HG03342 (cell line): ENCODE results near the gene ANKRD28.
"Not testable (repeated sequence)": the region's sequence is repeated elsewhere in the genome, so short reads cannot be mapped to it uniquely, and the experiment has no call there.

Source experiments
- ATAC-seq: cut with Tn5 transposase; IDR thresholded peaks from one replicate; pipeline ENCODE4 v1.9.1; 2021; ENCODE audit warnings: mild to moderate bottlenecking, moderate library complexity; ENCODE audit not compliant: unreplicated experiment

The ANKRD28 gene

GRCh38 chr3:15797642-15798303, at the start of gene ANKRD28:
TSS of gene ANKRD28 (minus strand) at chr3:15797979. CDS start at chr3:15796521, 1,458 bp downstream.
- ATAC-seq, result peak; percentile 34

GRCh38 chr3:15847239-15847638, 49.5 kb upstream of the ANKRD28 start:
- no peak for ATAC-seq

- no peak for ATAC-seq
These were observed 48.8 kb upstream of the ANKRD28 start for GRCh38 chr3:15846606-15847005.

- ATAC-seq, result peak; percentile 67
These were observed 47.7 kb upstream of the ANKRD28 start for GRCh38 chr3:15845475-15845874.

- no peak for ATAC-seq
These were observed 47.1 kb upstream of the ANKRD28 start for GRCh38 chr3:15844889-15845288.

DNA sequence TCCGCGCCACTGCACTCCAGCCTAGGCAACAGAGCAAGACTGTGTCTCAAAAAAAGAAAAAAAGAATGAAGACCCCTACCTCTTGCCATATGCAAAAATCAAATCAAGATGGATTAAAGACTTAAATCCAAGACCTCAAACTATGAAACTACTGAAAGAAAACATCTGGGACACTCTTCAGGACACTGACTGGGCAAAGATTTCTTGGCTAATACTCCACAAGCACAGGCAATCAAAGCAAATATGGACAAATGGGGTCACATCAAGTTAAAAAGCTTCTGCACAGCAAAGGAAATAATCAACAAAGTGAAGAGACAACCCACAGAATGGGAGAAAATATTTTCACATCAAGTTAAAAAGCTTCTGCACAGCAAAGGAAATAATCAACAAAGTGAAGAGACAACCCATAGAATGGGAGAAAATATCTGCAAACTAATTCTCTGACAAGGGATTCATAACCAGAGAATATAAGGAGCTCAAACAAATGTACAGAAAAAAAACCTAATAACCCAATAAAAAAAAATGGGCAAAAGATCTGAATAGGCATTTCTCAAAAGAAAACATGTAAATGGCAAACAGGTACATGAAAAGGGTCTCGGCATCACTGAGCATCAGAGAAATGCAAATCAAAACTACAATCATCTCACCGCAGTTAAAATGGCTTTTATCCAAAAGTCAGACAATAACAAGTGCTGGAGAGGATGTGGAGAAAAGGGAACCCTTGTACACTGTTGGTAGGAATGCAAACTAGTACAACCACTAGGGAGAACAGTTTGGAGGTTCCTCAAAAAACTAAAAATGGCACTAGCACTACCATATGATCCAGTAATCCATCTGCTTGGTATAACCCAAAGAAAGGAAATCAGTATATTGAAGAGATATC, 43.6 kb upstream of the ANKRD28 start:
- not testable (repeated sequence) for ATAC-seq

GRCh38 chr3:15839568-15839967, 41.8 kb upstream of the ANKRD28 start:
- no peak for ATAC-seq

GRCh38 chr3:15831927-15832326, 34.1 kb upstream of the ANKRD28 start:
- ATAC-seq, result no peak

DNA sequence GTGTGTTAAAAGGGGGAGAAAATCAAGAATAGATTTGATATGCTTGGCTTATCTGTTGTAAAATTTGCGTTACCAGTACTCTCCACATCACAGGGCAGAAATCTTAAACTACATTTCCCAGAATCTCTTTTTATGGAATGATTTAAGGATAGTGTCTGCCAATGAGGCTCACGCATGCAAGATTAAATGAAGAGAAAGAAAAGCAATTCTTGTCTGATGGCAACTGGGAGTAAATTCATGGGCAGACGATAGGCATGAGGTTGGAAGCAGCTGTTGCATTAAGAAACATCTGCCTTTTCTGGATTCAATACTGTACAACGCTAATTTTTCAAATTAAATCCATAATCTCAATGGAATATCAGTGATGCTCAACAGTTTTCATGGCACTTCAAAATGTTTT, 27.2 kb upstream of the ANKRD28 start:
- ATAC-seq, result no peak

- no peak for ATAC-seq
These were observed 25.3 kb upstream of the ANKRD28 start for GRCh38 chr3:15823092-15823491.

DNA sequence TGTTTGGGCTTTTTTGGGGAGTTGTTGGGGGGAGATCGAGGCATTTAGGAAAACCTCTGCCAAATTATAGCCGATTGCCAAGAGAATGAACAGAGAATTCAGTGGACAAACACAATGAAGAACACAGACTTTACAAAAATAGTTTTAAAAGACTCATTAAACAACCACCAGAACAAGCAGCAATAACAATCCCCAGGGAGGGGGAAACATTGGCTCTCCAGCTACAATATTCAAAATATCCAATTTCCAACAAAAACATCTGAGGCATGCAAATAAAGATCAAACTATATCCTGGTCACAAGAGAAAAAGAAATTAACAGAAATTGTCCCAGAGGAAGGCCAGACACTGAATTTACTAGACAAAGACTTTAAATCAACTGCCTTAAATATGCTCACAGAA, 24.5 kb upstream of the ANKRD28 start:
- ATAC-seq, result no peak

DNA sequence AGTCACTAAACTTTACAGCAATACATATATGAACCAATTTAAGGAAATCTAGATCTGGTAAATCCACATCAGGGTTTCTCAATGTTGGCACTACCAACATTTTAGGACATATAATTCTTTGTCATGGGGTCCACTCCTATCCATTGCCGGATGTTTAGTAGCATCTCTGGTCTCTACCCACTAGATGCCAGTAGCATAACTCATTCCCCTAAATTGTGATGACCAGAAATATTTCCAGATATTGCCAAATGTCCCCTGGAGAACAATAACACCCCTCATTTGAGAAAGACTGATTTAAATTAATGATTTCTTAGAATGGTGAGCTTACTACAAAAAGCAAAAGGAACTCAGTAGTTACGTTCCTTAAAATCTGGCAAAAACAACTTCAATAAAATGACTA, 23.1 kb upstream of the ANKRD28 start:
- no peak for ATAC-seq

- ATAC-seq, result no peak
These were observed 21.8 kb upstream of the ANKRD28 start for GRCh38 chr3:15819576-15819975.

DNA sequence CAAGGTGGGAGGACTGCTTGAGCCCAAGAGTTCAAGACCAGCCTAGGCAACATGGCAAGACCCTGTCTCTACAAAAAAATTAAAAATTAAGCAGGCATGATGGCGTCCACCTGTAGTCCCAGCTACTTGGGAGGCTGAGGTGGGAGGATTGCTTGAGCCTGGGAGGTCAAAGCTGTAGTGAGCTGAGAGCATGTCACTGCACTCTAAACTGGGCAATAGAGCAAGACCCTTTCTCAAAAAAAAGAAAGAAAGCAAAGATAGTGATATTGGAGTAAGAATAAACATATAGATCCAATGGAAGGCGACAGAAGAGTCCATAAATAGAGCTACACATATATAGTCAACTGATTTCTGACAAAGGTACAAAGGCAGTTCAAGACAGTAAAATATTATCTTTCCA, 21.3 kb upstream of the ANKRD28 start:
- no peak for ATAC-seq

DNA sequence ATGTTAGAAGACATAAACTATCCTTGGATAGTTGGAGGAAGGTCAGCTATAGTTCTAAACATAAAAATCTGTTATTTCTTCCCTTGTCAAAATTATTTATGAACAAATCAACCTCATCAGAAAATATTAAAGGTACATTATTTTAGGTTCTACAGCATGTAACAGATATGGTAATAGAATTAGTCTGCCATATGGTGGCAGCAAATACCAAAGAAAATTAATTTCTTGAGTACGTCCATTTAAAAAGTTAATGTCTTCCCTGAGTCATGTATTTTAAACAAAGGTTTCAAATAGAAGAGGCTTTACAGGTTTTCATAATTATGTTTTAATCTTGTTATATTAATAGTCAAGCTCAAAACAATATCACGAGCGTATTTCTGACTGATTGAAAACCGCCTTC, 17.9 kb upstream of the ANKRD28 start:
- ATAC-seq, result no peak

DNA sequence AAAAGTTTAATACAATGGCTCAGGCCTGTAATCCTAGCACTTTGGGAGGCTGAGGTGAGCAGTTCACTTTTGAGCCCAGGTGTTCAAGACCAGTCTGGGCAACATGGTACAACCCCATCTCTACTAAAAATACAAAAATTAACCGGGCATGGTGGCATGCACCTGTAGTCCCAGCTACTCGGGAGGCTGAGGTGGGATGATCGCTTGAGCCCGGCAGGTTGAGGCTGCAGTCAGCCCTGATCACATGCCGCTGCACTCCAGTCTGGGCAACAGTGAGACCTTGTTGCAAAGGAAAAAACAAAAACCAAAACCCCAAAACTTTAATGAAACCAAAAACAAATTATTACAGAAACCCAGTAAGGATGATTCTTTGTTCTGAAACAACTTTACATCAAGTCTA, 15.3 kb upstream of the ANKRD28 start:
- not testable (repeated sequence) for ATAC-seq

GRCh38 chr3:15812183-15812582, 14.4 kb upstream of the ANKRD28 start:
- no peak for ATAC-seq

DNA sequence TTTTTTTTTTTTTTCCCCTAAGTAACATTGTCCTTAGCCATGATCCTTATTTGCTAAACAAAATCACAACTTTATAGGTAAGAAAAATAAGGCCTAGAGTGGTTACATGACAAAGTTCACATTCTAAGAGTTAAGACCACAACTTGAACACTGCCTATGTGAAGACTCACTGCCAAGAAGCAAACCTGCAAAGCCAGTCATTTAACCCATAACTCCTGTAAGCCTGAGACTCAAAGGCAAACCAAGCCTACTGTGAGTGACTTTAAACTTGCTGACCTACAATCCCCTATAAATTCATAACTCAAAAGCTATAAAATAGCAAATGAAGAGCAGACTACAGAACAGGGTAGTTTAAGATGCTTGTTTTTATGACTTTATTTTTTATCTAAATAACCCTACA, 12.9 kb upstream of the ANKRD28 start:
- no peak for ATAC-seq

GRCh38 chr3:15809313-15809712, 11.5 kb upstream of the ANKRD28 start:
- no peak for ATAC-seq

DNA sequence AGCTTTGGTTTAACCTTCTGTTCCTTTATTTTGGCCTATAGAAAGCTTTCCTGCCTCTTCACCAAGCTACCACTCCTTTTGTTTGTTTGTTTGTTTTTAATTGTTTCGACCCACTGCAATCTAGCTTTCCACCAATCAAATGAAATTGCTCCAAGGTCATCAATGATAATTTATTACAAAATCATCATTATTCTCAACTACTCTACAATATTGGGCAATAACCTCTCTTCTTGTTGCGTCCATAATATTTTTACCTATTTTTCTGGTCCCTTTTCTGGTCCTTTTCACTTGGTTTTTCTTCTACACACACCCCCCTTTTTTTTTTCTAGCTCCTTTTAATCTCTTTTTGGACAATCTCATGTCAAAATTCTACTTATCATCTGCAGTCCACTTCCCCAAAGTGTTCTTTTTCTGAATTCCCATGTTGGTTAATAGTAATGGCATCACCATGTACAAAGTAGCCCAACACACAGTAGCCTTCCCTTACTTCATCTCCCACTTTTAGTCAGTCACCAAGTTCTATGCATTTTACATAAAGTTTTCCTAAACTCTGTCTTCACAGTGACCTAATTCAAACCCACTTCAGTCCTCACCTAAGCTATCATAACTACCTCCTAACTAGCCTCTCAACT, 11.0 kb upstream of the ANKRD28 start:
- ATAC-seq, result no peak

- peak; percentile 71 for ATAC-seq
These were observed 8.0 kb upstream of the ANKRD28 start for GRCh38 chr3:15805756-15806266.
